ENCODE data around the gene LRWD1.
"Not testable (repeated sequence)": the region's sequence is repeated elsewhere in the genome, so short reads cannot be mapped to it uniquely, and the experiment has no call there.

Gene LRWD1

DNA sequence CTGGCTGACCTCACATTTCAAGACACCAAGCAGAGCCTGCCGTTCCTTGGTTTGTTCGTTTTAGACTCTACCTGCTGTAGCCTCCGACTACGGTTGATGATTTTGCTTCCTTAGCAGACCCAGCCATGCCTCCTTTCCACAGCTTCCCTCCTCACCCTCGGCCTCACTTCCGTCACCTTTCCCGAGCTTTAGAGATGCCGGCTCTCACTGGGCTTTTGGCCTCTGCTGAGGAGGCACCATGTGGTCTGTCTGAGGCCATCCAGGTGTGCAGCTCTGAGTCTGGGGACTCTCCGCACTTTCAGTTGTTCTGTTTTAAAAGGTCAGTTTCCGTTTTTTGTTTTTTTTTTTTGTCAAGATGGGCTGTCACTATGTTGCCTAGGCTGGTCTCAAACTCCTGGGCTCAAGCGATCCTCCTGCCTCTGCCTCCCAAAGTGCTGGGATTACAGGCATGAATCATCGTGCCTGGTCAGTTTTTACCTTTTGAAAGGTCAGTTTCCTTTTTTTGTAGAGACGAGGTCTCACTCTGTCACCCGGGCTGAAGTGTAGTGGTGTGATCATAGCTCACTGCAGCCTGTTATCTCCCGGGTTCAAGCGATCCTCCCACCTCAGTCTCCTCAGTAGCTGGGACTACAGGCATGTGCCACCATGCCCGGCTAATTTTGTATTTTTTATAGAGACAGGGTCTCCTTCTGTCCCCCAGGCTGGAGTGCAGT lies 19.7 kb upstream of the LRWD1 start:
- DNase-seq: no peak

DNA sequence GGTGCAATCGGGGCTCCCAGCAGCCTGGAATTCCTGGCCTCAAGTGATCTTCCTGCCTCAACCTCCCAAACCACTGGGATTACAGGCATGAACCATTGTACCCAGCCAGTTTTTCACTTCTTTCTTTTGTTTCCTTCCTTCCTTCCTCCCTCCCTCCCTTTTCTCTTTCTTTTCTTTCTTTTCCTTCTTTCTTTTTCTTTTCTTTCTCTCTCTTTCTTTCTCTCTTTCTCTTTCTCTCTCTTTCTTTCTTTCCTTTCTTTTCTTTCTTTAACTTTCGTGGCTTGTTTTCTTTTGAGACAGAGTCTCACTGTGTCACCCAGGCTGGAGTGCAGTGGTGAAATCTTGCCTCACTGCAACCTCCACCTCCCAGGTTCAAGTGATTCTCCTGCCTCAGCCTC lies 19.1 kb upstream of the LRWD1 start:
- no peak for DNase-seq

DNA sequence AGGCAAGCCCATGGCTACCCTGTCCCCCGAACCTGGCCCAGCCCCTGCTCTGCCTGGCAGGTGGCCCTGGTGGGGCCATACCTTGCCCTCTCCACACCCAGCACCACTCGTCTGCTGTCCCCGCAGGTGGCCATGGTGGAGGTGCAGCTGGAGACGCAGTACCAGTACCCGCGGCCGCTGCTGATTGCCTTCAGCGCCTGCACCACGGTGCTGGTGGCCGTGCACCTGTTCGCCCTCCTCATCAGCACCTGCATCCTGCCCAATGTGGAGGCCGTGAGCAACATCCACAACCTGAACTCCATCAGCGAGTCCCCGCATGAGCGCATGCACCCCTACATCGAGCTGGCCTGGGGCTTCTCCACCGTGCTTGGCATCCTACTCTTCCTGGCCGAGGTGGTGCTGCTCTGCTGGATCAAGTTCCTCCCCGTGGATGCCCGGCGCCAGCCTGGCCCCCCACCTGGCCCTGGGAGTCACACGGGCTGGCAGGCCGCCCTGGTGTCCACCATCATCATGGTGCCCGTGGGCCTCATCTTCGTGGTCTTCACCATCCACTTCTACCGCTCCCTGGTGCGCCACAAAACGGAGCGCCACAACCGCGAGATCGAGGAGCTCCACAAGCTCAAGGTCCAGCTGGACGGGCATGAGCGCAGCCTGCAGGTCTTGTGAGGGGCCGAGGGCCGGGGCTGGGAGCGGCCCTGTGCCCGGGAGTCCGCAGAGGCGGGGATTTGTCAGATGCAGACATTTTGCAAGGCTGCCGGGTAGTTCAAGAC lies 18.2 kb upstream of the LRWD1 start:
- no peak for DNase-seq

DNA sequence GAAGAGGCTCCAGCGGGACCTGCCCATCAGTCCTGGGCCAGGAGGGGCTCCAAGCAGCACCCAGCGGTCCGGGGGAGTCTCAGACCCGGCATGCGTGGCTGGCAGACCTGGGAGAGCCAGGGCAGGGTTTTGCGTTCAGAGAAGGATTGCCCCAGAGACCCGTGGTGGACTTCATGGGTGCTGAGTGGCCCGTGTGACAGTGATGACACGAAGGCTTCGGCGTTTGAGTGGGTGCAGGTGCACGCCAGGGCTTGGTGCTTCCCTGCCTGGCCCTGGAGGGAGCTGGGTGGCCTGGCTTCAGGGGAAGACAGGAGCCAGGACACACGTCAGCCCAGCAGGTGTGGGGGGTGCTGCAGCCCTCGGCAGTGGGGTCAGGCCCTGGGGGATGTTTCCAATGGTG lies 17.5 kb upstream of the LRWD1 start:
- no peak for DNase-seq

DNA sequence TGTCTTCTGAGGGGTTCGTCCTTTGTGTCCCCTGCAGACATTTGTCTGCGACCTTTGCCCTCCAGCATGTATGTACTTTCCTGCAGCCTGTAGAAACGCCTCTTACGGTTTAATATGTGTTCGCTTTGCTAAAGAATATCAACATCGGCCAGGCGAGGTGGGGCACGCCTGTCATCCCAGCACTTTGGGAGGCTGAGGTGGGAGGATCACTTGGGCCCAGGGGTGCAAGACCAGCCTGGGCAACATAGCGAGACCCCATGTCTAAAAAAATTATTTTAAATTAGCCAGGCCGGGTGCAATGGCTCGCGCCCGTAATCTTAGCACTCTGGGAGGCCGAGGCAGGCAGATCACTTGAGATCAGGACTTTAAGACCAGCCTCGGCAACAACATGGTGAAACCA lies 15.6 kb upstream of the LRWD1 start:
- DNase-seq: no peak

DNA sequence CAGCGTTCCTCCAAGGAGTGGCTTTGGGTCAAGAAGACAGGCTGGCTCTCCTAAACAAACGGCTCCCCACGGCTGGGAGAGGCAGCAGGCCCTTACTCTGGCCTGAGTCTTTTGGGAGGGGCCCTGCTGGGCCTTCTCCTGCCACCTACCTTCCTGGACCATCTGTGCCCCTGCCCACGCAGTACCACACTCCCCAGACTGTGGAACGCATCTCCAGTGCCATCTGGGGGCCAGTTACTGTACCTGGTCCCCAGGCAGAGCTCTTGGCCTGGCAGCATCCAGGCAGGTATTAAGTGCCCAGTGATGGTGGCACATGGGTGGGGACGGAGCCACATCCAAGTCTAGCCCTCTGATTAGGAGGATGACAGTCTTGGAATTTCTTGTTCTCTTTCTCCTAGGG lies 14.5 kb upstream of the LRWD1 start:
- no peak for DNase-seq

DNA sequence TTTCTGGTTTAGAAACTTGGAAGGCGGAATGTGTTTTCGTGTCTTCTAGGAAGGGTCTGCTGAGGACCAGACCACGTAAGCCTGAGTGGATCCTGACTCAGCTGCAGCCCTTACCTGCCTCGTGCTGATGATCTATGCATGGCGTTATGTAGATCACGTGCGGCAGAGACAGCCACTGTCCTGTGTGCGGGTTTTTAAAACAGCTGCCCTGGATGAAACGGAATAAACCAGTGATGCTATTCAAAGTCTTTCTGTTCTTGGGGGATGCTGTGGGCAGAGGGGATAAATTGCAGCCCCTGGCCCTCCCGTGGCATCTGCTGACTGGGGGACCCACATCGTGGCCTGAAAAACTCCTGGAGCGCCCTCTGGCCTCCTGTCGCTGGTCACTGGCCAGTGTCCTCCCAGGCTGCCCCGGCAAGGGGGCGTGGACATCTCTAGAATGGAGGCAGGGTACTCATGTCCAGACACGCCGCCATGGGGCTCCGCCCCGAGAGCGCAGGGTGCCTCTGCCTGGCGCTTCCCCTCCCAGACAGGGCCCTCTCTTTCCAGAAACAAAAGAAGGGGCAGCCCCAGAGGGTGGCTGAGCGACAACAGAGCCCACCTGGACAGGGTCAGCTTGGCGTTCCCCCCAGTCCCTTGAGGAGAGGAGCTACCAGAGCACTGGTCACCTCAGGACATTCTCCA lies 13.3 kb upstream of the LRWD1 start:
- DNase-seq: no peak

DNA sequence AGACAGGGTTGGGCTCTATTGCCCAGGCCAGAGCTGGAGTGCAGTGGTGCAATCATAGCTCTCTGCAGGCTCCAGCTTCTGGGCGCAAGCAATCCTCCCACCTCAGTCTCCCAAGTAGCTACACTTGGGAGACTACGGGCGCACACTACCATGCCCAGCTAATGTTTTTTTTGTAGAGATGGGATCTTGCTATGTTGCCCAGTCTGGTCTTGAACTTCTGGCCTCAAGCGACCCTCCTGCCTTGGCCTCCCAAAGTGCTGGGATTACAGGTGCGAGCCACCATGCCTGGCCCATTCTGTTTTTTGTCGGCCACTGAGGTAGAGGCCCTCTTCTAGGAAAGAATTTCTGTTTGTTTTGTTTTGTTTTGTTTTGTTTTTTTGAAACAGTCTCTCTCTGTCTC lies 12.3 kb upstream of the LRWD1 start:
- DNase-seq: no peak

DNA sequence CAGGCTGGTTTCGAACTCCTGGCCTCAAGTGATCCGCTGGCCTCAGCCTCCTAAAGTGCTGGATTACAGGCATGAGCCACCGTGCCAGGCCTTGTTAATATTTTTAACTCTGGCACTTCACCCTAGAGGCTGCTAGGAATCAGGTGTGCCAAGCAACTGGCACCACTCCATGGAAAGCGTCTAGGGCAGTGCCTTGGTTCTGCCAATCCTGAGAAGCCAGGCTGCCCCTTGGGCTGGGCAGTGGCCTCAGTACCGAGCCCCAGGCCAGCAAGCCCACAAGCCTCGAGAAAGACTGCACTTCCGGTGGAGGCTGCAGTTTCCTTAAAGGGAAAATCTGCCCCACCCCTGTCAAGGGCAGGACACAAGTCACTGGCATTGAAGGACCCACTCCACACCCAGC lies 11.5 kb upstream of the LRWD1 start:
- no peak for DNase-seq

DNA sequence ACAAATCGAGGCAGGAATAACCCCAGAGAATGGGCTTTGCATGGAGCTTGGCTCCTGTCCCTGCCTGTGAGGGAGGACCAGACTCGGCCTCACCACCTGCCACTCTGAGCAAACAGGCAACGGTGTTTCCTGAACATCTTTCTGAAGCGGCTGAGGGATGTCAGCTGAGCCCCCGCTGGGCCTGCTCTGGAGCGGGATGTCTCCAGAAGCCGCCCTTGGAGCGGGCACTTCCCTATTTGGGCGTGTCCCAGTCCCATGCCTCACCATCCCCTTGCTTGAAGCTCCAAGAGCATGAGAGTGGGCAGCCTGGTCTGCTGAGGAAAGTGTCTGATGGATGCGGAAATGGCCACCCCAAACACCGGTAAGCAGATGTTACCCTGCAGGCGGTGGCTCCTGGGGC lies 10.3 kb upstream of the LRWD1 start:
- DNase-seq: no peak

DNA sequence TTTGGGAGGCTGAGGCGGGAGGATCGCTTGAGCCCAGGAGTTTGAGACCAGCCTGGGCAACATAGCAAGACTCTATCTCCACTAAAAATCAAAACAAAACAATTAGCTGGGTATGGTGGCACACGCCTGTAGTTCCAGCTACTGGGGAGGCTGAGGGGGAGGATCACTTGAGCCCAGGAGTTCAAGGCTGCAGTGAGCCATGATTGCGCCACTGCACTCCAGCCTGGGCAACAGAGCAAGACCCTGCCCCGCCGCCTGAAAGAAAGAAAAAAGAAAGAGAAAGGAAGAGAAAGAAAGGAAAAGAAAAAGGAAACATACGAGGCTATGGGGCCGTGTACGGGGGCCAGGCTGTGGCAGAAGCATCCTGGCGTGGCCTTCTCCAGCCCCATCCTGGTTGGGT lies 9.9 kb upstream of the LRWD1 start:
- not testable (repeated sequence) for DNase-seq

DNA sequence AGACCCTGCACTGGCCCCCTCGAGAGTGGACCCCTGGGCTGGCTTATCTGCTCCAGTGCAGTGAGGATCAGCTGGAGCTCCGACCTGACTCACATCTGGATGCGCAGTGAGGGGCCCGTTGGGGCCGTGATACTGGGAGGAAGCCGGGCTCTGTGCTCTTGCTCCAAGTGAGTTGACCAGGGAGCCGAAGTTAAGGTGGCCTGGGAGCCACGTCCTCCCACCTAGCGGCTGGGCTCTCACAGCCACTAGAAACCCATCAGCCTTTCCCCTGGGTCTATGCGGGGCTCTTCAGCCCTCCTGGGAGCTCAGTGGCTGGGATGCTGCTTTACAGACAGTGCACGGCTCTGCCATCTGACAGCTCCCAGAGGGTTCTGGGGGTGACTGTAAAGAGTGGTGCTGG lies 9.2 kb upstream of the LRWD1 start:
- DNase-seq: no peak

DNA sequence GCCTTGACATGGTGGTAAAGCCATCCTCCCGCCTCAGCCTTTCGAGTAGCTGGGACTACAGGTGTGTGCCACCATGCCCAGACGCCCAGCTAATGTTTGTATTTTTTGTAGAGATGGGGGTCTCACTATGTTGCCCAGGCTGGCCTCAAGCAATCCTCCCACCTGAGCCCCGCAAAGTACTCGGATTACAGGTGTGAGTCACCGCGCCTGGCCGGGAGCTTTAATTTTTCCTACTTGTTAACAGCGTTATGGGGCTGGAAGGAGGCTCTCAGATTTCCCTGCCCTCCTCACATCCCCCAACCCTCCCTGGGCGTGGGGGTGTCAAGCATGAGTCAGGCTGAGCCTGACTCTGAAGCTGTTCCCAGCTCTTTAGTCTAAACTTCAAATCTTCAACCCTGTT lies 8.5 kb upstream of the LRWD1 start:
- no peak for DNase-seq

DNA sequence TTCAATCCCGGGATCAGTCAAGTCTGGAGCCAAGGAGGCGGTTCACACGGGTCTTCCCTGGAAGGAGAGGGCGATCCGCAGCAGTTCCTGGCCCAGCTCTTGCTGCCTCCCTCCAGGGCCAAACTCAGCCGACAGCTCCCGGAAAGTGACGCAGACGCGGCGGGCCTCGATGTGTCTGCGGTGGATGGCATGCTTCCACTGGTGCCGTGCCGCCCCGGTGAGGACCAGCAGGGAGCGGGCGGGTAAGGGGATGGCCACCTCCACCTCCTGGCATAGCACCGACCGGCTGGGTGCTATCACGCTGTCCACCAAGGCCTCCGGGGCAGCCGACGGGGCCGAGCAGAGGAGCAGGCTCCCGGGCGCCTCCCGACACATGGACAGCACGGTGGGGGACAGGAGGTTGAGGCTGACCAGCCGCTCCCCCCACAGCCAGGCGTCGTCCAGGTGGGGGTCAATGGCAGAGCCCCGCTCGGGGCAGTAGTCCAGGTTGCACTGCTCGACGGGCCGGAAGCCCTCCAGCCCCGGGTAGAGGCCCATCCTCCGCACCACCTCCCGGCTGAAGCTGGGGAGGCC lies 7.3 kb upstream of the LRWD1 start:
- DNase-seq: no peak

DNA sequence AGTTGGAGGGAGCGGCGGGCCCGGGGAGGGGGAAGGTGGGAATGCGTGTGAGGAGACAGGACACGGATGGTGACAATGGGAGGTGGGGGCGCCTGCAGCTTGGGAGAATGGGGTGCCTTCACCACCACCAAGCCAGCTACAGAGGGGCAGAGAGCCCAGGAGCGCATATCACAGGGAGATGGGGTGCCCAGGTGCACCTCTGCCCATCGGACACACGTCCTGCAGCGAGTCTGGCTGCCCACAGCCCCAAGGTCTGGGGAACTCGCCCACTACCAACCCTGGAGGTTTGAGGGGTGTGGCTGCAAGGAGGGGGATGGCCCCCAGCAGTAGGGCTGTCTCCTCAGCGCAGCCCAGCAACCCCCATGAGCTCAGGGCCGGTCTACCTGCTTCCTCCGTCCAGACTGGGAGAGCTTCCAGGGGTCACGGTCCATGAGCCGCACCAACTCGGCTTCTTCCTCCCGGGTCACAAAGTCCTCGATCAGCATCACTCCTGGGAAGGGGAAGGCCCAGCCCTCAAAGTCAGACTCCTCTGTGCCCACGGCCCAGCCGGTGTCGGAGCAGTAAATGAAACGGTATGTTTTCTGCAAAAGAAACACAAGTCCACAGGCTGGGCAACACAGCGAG lies 5.5 kb upstream of the LRWD1 start:
- DNase-seq: no peak

DNA sequence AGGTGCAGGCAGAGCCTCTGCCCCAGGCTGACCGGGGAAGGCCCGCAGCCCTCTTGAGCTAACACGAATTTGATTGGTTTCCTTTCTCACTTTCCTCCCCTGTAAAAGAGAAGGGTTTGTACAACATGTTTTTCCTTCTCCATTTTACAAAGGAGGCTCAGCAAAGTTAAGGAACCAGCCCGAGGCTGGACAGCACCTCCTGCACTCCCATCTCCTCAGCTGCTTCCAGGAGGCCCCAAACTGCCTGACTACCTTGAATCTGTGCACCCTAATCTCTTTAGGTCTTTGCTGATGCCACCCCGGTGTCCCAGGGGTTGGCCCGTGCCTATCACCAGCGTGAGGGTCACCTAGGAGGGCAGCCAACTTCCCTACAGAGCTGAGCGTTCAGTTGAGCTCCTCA lies 4.3 kb upstream of the LRWD1 start:
- DNase-seq: no peak

DNA sequence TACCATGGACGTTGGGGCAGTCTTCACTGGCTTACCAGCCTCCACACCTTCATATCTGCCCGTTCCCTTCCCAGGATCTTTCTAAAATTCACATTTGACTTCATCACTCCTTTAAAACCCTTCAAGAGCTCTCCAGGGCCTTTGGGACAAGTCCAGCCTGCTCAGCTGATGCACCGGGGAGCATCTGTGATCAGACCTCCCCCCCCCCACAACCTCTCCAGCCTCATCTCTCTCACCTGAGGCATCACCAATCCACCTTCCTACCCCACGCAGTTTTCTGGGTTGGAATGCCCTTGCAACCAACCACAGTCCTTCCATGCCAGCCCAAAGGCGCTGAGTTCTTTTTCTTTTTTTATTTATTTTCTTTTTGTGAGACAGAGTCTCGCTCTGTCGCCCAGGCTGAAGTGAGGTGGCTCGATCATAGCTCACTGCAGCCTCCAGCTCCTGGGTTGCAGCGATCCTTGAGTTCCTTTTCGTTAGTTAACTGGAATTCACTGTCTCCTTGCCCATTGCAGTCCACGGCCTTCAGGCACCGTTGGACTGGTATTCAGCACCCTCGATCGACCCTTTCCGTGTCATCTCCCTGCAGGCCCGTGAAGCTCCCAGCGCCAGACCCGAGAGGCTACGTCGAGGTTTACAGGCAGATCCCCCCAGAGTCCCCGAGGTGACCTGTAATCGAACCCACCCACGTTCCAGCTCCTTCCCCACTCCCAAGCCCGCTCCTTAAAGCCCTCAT lies 775 bp upstream of the LRWD1 start:
- DNase-seq: no peak

DNA sequence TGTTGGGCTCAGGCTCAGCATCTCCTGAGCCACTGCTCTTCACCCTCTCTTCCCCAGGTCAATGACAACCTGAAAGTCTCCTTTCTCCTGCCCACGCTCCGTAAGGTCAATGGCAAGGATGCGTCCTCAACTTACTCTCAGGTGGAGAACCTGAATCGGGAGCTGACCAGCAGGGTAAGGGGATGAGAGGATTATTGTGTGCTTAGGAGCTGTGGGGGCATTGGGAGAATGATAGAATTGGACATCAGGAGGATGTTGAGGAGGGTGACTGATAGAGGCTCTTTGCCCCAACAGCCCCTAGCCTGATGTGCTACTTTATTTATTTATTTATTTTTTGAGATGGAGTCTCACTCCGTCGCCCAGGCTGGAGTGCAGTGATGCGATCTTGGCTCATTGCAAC lies 1.3 kb downstream of the LRWD1 start:
- no peak for DNase-seq

DNA sequence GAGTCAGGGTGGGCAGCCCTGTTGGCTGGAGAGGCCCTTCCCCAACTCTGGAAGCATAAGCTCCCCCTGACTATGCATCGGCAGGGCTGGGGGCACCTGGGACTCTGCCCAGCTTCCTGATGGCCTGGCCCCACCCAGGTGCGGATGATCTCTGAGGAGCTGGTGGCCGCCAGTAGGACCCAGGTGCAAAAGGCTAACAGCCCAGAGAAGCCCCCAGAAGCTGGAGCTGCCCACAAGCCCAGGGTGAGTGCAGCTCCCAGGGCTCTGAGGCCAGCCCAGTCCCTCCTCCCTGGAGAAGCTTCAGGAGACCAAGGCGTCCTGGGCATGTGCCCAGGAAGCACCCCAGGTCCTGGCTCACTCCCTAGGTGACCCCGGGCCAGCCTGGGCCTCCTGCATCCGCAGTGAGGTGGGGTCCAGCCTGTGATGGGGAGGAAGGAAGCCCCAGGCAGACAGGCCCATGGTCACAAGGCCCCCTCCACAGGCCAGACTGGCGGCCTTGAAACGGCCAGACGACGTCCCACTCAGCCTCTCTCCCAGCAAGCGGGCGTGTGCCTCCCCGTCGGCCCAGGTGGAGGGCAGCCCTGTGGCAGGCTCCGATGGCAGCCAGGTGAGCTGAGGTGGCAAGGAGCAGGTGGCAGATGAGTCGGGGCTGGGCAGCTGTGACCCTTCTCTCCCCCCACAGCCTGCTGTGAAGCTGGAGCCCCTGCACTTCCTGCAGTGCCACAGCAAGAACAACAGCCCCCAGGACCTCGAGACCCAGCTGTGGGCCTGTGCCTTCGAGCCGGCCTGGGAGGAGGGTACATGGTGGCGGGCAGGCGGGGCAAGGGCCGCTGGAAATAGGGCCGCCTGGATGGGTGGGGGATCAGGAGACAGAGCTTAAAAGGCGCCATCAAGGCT lies 3.0 kb downstream of the LRWD1 start:
- no peak for DNase-seq

DNA sequence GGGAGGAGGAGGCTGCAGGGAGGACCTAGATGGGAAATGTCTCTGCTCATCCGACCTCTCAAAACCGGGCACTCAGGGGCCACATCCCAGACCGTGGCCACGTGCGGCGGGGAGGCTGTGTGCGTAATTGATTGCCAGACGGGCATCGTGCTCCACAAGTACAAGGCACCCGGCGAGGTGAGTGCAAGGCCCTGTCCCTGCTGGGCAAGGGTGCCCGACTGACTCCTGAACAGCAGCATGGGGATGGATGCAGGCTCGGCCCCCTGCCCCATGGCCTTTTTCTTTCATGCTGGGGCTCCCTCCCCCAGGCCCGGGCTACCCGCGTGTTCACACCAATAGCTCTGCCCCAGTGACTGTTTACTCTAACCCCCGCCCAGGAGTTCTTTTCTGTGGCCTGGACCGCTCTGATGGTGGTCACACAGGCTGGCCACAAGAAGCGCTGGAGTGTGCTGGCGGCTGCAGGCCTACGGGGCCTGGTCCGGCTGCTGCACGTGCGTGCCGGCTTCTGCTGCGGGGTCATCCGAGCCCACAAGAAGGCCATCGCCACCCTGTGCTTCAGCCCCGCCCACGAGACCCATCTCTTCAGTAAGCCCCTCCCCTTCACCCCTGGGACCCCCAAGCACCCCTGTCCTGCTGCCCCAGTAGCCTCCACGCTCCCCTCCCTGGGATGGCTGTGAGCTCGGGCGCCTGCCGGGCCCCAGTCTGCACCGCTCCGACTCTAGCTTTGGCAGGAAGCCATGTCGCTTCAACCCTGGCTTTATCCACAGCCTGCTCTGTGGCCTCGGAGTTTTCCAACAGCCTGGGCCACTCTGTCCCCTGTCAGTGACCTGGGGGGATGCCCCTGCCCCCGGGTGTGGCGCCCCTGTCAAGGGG lies 3.9 kb downstream of the LRWD1 start:
- DNase-seq: no peak
